Karpas-422 (cell line): ENCODE results near the gene GRIN3B. TPM values are rescaled to one million over a fixed set of nuclear protein-coding genes. Genes with fewer than 3 reads are reported as not detected.

Experiments
- DNase-seq: peaks from one replicate; pipeline ENCODE4 v3.0.0-alpha.2; 2015
- H2AFZ ChIP-seq: fragments of 200-600 bp; sonication (generic); 2 replicates; pipeline ENCODE4 v1.6.1; 2014; ENCODE audit warnings: antibody characterized with exemption, low read length, mixed read lengths
- H3K27ac ChIP-seq: fragments of 200-600 bp; sonication (generic); 2 replicates; pipeline ENCODE4 v1.5.1; 2014; ENCODE audit warnings: mild to moderate bottlenecking, low read length, moderate library complexity
- H3K27me3 ChIP-seq: fragments of 200-600 bp; sonication (generic); 2 replicates; pipeline ENCODE4 v1.6.1; 2014; ENCODE audit warnings: low read length, mixed read lengths
- H3K36me3 ChIP-seq: fragments of 200-600 bp; sonication (generic); 2 replicates; pipeline ENCODE4 v1.6.1; 2014; ENCODE audit warnings: low read length, mixed read lengths; ENCODE audit not compliant: insufficient read depth
- H3K4me1 ChIP-seq: fragments of 200-600 bp; sonication (generic); 2 replicates; pipeline ENCODE4 v1.6.1; 2014; ENCODE audit warnings: mild to moderate bottlenecking, low read length, mixed read lengths
- H3K4me2 ChIP-seq: fragments of 200-600 bp; sonication (generic); 2 replicates; pipeline ENCODE4 v1.6.1; 2014; ENCODE audit warnings: low read length, low read depth, mild to moderate bottlenecking; ENCODE audit not compliant: poor library complexity, severe bottlenecking
- H3K4me3 ChIP-seq: fragments of 200-600 bp; sonication (generic); 2 replicates; pipeline ENCODE4 v1.5.1; 2014; ENCODE audit warnings: mild to moderate bottlenecking, antibody characterized with exemption, low read length, mixed read lengths
- H3K79me2 ChIP-seq: fragments of 200-600 bp; sonication (generic); 2 replicates; pipeline ENCODE4 v1.6.1; 2014; ENCODE audit warnings: mild to moderate bottlenecking, low read length, mixed read lengths
- H3K9ac ChIP-seq: fragments of 200-600 bp; sonication (generic); 2 replicates; pipeline ENCODE4 v1.6.0; 2014; ENCODE audit warnings: low read length
- H3K9me2 ChIP-seq: fragments of 200-600 bp; sonication (generic), shearing (Covaris generic); replicated peaks from 2 replicates; pipeline ENCODE4 v1.6.0; 2014; ENCODE audit warnings: mild to moderate bottlenecking, low read length, moderate library complexity; ENCODE audit not compliant: insufficient read depth
- H3K9me3 ChIP-seq: fragments of 300-700, 200-600 bp; sonication (generic); 2 replicates; pipeline ENCODE4 v1.6.1; 2014; ENCODE audit warnings: low read length, mixed read lengths
- H4K20me1 ChIP-seq: fragments of 200-600 bp; sonication (generic); 2 replicates; pipeline ENCODE4 v1.6.1; 2014; ENCODE audit warnings: mild to moderate bottlenecking, antibody characterized with exemption, low read length, low read depth; ENCODE audit not compliant: insufficient read depth
- total RNA-seq: library from RNA; depleted of rRNA; stranded (reverse); fragments of >200 nt; shearing (Covaris generic); gene quantifications from 2 replicates; pipeline ENCODE4 v1.2.3, GENCODE V29; 2014; ENCODE audit warnings: low replicate concordance

Gene GRIN3B
- total RNA-seq, 1 experiment from 2014 or later, result not detected

DNA sequence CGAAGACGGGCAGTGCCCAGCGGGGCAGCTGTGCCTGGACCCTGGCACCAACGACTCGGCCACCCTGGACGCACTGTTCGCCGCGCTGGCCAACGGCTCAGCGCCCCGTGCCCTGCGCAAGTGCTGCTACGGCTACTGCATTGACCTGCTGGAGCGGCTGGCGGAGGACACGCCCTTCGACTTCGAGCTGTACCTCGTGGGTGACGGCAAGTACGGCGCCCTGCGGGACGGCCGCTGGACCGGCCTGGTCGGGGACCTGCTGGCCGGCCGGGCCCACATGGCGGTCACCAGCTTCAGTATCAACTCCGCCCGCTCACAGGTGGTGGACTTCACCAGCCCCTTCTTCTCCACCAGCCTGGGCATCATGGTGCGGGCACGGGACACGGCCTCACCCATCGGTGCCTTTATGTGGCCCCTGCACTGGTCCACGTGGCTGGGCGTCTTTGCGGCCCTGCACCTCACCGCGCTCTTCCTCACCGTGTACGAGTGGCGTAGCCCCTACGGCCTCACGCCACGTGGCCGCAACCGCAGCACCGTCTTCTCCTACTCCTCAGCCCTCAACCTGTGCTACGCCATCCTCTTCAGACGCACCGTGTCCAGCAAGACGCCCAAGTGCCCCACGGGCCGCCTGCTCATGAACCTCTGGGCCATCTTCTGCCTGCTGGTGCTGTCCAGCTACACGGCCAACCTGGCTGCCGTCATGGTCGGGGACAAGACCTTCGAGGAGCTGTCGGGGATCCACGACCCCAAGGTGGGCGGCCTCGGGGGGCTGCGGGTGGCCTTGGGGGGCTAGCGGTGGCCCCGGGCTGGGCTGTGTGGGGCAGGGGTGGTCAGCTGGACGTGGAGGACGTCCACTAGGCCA lies 4.8 kb downstream of the GRIN3B start:
- no peak for DNase-seq
- Histone ChIP-seq H4K20me1 (peaks cover 5% of the 10 kb centered on the region; the same call in 1 of the 2 replicates), H3K27ac (no peak overlapping the region), H3K27me3 (no peaks in the 10 kb centered on the region), H3K9ac (no peak overlapping the region), H3K36me3 (no peaks in the 10 kb centered on the region), H3K4me3 (no peak overlapping the region), H3K4me2 (no peak overlapping the region), H3K79me2 (no peaks in the 10 kb centered on the region), H2AFZ (no peak overlapping the region), H3K4me1 (no peaks in the 10 kb centered on the region), H3K9me2 (no peaks in the 10 kb centered on the region), H3K9me3 (no peaks in the 10 kb centered on the region)

DNA sequence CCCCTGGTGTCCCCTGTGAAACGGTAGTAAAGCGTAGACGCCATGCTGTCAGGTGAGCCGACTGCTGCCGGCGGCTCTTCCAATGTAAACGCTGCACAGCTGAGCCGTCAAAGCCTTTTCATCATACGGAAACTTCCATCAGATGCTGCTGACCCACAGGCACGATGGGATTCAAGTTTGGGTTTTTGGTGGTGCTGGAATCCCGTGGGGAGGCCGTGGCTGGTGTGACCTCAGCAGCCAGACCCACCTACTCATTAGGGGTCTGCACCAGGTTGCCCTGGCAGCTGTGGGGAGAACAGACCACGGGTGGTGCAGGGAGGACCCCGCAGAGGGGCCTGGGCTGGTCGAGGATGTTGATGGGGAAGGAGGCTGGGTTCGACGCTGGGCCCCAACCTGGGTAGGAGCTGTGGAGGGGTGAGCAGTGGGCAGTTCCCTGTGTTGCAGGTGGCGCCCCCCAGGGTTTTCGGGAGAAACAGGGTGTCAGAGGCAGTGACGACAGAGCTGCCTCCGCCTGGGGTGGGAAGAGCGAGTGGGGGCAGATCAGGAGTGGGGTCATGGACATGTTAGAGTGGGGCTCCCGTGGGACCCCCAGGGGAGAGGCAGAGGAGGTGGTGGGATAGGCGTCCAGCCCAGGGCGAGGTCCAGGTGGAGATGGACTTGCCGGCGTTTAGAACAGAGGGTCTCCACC lies 6.6 kb downstream of the GRIN3B start:
- Histone ChIP-seq H3K27ac (no peak overlapping the region), H3K27me3 (no peaks in the 10 kb centered on the region), H3K4me2 (no peak overlapping the region), H3K4me1 (no peaks in the 10 kb centered on the region), H3K9me2 (no peaks in the 10 kb centered on the region), H3K9me3 (no peaks in the 10 kb centered on the region), H3K9ac (no peak overlapping the region), H3K79me2 (no peaks in the 10 kb centered on the region), H2AFZ (no peak overlapping the region), H3K4me3 (no peak overlapping the region), H4K20me1 (no peaks in the 10 kb centered on the region), H3K36me3 (no peaks in the 10 kb centered on the region)
- no peak for DNase-seq

DNA sequence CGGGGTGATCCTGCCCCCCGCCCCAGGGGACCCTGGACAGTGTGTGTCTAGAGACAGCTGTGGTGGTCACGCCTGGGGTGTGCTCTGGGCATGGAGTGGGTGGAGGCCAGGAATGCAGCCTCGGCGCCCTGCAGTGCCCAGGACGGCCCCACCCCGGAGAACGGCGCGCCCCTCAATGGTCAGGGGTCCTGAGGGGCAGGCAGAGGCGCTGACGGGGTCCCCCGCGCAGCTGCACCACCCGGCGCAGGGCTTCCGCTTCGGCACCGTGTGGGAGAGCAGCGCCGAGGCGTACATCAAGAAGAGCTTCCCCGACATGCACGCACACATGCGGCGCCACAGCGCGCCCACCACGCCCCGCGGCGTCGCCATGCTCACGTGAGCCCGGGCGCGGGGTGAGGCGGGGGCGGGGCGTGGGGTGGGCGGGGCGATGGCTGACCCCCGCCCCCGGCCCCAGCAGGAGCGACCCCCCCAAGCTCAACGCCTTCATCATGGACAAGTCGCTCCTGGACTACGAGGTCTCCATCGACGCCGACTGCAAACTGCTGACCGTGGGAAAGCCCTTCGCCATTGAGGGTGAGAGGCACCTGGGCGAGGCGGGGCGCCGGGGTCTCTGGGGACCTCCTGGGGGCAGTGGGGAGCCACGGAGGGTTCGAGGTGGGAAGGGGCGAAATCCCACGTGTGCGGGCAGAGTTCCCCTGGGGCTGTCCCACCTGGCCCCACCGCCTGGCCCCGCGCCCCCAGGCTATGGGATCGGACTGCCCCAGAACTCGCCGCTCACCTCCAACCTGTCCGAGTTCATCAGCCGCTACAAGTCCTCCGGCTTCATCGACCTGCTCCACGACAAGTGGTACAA lies 7.4 kb downstream of the GRIN3B start:
- no peak overlapping the region for H3K27ac ChIP-seq
- H3K36me3 ChIP-seq, result no peaks in the 10 kb centered on the region
- H4K20me1 ChIP-seq, result no peaks in the 10 kb centered on the region

DNA sequence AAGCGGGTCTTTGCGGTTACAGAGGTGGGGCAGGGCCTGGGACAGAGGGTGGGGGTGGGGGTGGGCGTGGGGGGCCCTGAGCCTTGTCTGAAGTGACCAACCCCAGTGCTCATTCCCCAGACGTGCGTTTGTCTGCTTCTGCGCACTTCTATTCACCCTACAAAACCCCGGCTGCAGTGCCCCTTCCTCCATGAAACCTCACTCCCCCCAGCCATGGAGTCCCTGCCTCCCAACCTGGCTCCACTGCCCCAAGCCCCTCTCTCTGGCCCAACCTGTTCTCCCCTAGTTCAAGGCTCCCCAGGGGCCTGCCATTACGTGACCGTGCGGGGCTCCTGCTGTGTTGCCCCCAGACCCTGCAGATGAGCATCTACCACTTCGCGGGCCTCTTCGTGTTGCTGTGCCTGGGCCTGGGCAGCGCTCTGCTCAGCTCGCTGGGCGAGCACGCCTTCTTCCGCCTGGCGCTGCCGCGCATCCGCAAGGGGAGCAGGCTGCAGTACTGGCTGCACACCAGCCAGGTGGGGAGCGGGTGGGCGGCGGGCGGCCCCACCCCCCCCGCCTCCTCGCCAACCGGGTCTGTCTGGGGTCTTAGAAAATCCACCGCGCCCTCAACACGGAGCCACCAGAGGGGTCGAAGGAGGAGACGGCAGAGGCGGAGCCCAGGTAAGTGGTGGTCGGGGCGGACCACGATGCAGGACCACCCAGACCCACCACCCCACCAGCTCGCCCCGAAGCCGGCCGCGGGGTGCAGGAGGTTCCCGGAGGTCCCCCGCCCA lies 8.2 kb downstream of the GRIN3B start:
- Histone ChIP-seq H3K27ac (no peak overlapping the region), H3K4me3 (no peak overlapping the region), H3K9me3 (no peaks in the 10 kb centered on the region), H3K27me3 (no peaks in the 10 kb centered on the region), H2AFZ (no peak overlapping the region), H3K4me1 (no peaks in the 10 kb centered on the region), H3K4me2 (no peak overlapping the region), H3K9me2 (no peaks in the 10 kb centered on the region), H3K36me3 (no peaks in the 10 kb centered on the region), H3K79me2 (no peaks in the 10 kb centered on the region), H3K9ac (no peak overlapping the region), H4K20me1 (0 out of 2 replicates have a peak, but pooled peaks cover under 1% of the 10 kb centered on the region)
- DNase-seq, result no peak

More for the DNA sequence above, 7.4 kb downstream of the GRIN3B start:
- H3K9ac ChIP-seq, result no peak overlapping the region
- H3K27me3 ChIP-seq, result no peaks in the 10 kb centered on the region
- no peak for DNase-seq
- H2AFZ ChIP-seq, result no peak overlapping the region
- no peaks in the 10 kb centered on the region for H3K9me2 ChIP-seq
- H3K4me2 ChIP-seq, result no peak overlapping the region
- H3K4me3 ChIP-seq, result no peak overlapping the region
- no peaks in the 10 kb centered on the region for H3K4me1 ChIP-seq
- no peaks in the 10 kb centered on the region for H3K79me2 ChIP-seq
- H3K9me3 ChIP-seq, result no peaks in the 10 kb centered on the region

DNA sequence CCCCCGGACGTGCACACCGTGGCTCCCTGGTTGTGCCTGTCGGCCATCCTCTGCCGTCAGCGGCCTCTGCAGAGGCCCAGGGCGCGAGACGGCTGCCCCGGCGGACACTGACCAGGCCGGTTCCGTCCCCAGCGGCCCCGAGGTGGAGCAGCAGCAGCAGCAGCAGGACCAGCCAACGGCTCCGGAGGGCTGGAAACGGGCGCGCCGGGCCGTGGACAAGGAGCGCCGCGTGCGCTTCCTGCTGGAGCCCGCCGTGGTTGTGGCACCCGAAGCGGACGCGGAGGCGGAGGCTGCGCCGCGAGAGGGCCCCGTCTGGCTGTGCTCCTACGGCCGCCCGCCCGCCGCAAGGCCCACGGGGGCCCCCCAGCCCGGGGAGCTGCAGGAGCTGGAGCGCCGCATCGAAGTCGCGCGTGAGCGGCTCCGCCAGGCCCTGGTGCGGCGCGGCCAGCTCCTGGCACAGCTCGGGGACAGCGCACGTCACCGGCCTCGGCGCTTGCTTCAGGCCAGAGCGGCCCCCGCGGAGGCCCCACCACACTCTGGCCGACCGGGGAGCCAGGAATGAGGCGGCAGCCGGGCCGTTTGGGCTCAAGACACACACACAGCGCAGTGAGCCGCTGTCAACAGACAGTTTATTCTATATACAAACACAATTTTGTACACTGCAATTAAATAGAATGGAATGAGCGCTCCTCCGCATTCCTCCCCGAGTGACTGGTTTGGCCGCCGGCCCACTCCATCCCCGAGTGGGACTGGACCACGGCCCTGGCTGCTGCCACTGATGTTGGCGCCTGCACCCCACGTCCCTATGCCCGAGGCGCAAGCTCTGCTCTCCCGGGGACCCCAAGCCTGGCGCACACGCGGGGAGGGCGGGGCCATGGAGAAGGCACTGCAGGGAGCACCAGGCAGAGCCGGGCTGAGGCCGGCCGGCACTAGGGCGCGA lies 9.1 kb downstream of the GRIN3B start:
- H3K4me3 ChIP-seq, result no peak overlapping the region
- H3K27ac ChIP-seq, result no peak overlapping the region
- H3K4me2 ChIP-seq, result no peak overlapping the region
- H3K27me3 ChIP-seq, result no peaks in the 10 kb centered on the region
- H3K9ac ChIP-seq, result no peak overlapping the region
- no peak for DNase-seq
- H3K4me1 ChIP-seq, result no peaks in the 10 kb centered on the region
- no peaks in the 10 kb centered on the region for H3K9me2 ChIP-seq
- H2AFZ ChIP-seq, result no peak overlapping the region
- H3K9me3 ChIP-seq, result no peaks in the 10 kb centered on the region
- 0 out of 2 replicates have a peak, but pooled peaks cover 7% of the 10 kb centered on the region for H4K20me1 ChIP-seq
- H3K36me3 ChIP-seq, result no peaks in the 10 kb centered on the region
- no peaks in the 10 kb centered on the region for H3K79me2 ChIP-seq

DNA sequence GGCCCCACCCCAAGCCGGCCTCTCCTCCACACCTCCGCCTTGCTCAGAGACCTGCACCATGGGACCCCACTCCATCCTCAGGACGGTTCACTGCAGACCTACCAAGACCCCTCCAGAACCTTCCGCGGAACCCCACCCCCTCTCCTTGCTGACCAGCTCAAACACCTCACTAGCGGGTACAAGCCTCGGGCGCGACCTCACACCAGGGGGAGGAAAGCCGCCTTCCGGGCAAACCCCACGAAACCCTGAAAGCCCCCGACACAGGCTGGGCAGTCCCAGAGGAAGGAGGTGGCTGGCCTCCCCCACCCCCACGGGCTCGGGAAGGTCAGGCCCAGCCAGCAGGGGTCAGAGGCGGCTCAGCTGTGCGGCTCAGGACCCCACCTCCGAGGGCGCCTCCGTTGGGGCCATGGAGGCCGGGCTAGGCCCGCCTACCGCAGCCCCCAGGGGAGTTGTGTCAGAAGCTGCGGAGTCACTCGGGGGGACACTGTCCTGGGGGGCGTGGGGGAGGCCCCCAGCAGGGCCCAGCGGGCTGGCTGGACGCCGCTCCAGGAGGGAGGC lies 9.8 kb downstream of the GRIN3B start:
- H3K9ac ChIP-seq, result no peak overlapping the region
- DNase-seq, result no peak
- no peaks in the 10 kb centered on the region for H3K36me3 ChIP-seq

More for the DNA sequence above, 9.8 kb downstream of the GRIN3B start:
- H3K27ac ChIP-seq, result no peak overlapping the region
- H3K4me1 ChIP-seq, result no peaks in the 10 kb centered on the region
- H3K9me2 ChIP-seq, result no peaks in the 10 kb centered on the region
- H3K4me3 ChIP-seq, result no peak overlapping the region
- H3K4me2 ChIP-seq, result no peak overlapping the region
- no peaks in the 10 kb centered on the region for H3K27me3 ChIP-seq
- H3K79me2 ChIP-seq, result peaks cover 6% of the 10 kb centered on the region
- peaks cover 12% of the 10 kb centered on the region; the same call in 1 of the 2 replicates for H4K20me1 ChIP-seq
- H3K9me3 ChIP-seq, result no peaks in the 10 kb centered on the region
- no peak overlapping the region for H2AFZ ChIP-seq
